Uterus (tissue), 2 donors: Measurements from ENCODE around the gene RAB13.

Source experiments
- CTCF ChIP-seq, 4 experiments: fragments of 200-600 bp in 2 of 4; fragments of 450-650 bp in 2 of 4; sonication (generic) in 2 of 4; IDR thresholded peaks; one replicate each; pipeline ENCODE4 v1.5.1; 2016 to 2019; ENCODE audit warnings: antibody characterized with exemption in 4 of 4, mild to moderate bottlenecking in 2 of 4, moderate library complexity in 1 of 4
- POLR2A ChIP-seq, 2 donors: fragments of 450-650 bp; IDR thresholded peaks; one replicate each; pipeline ENCODE4 v1.6.1; 2016; ENCODE audit warnings: antibody characterized with exemption in 2 of 2, mild to moderate bottlenecking in 1 of 2, moderate library complexity in 1 of 2

DNA sequence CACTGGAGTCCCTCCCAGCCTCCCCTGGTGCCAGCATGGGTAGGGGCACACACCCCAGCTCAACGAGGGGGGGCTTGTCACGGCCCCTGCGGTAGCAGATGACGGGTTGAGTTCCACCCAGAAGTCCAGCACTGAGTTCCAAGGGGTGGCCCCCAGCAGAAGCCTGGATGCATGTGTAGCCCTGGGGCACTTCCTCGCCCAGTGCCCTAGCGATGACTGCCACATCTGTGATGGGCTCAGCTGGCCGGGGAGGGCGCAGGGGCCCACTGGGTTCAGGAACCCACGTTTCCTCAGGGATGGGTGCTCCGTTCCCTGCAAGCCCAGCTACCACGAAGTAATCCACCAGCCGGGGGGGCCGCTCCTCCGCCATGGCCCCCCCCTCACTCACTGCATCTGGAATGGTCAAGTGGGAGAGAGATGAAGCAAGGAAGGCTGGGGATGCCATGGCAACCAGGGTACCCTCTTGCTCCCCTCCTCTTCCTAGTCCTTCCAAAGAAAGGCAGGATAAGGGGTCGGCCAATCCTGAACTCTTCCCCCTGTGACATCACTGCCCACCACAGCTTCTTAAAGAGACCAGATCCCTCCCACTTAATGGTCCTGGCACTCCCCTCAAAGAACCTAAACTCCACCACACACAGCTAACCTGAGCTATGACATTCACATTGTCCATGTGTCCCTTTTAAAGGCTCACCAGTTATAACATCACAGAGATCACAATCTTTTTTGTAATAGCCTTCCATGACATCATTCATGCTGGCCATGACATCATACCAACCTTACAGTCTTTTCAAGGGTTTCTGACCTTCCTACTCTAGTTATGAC is 41.9 kb downstream of the RAB13 start:
- TF ChIP-seq CTCF (IDR thresholded peaks at IDR 0.05) (no peak), POLR2A (IDR thresholded peaks at IDR 0.05) (no peak)
